GM18520 (cell line): Measurements from ENCODE around the gene ALLC.

ENCODE experiments used
- ATAC-seq: cut with Tn5 transposase; IDR thresholded peaks from one replicate; pipeline ENCODE4 v1.9.1; 2021; ENCODE audit not compliant: unreplicated experiment

The ALLC gene

DNA sequence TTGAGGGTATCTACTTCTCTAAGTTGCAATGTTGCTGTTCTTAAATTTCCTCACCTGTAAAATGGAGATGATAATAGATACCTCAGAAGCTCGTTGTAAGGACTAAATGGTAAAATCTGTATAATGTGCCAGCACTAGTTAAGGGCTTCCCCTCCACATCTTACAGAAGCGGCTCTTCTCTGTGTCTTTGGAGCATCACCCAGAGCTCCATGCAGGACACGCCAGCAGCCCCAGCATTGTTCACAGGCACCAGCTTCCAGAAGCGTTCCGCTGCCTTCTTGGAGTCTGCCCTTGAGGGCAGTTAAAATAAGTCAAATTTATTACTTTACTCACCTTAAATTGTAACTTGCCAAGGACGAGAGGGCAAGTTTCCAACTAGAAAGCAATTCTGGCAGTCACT, 51.2 kb downstream of the ALLC start:
- ATAC-seq: no peak

DNA sequence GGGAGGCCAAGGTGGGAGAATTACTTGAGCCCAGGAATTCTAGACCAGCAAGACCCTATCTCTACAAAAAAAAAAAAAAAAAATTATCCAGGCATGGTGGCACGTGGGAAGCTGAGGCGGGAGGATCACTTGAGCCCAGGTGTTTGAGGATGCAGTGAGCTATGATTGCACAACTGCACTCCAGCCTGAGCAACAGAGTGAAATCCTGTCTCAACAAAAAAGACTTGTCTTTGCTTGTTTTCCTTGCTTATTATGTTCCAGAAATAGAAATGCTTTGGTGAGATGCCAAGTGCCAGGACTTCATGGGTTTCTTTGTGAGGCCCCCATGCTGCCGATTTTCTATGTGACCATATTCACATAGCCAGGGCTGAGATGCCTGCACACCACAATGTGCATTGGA, 54.4 kb downstream of the ALLC start:
- no peak for ATAC-seq

DNA sequence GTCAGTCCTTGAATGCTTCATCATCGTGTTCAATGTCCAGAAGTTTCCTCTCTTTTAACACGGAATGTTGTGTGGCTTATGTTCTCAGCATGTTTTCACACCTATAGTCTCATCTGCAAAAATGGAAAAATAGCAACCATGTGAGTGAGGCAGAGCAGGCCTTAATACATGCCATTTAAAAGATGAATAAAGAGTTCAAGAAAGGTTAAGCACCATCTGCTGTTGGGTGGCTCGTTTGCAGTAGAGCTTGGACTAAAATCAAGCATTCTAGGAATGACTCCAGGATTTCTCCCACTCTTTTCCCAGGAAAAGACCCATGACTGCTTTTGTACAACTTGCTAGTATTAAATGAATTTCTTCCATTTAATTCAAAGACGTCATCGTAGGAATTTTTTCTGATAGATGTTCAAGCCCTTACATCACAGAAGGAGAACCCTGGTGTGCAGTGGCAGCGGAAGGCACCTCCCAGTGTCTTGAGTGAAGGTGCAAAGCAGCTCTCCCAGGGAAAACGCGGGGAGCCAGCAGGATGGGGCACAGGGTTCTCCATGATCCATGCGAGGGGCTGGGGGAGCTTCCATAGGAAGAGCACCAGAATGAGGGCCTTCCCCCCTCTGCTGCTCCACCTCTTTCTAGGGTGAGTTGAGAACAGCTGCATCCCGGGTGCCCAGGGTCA, 55.0 kb downstream of the ALLC start:
- no peak for ATAC-seq

DNA sequence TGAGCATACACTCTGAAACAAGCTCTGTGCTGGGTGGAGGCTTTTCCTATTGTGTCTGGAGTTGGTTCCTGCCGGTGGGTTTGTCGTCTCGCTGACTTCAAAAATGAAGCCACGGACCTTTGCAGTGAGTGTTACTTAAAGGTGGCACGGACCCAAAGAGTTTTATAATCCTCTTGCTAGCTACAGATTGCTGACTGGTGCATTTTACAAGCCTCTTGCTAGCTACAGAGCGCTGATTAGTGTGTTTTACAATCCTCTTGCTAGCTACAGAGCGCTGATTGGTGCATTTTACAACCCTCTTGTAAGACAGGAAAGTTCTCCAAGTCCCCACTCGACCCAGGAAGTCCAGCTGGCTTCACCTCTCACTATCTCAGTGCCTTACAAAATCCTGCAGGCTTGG, 60.7 kb downstream of the ALLC start:
- ATAC-seq: no peak

DNA sequence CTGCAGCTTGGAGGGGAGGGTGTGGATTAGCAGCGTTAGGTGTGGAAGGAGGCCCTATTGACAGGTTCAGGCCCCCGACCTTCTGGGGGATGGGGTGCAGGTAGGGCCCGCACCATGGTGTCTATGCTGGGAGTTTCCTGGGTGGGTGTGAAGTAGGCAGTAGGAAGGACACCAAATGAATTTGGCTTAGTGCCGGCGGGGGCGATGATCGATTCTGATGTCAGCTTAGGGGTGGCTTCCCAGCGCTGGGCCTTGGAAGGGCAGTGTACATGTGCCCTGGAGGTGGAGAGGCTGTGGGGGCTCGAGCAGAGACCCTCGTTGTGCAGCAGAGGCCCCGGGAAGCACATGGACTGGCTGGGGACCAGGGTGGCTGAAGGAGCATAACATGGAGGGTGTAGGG, 67.0 kb downstream of the ALLC start:
- ATAC-seq: no peak

DNA sequence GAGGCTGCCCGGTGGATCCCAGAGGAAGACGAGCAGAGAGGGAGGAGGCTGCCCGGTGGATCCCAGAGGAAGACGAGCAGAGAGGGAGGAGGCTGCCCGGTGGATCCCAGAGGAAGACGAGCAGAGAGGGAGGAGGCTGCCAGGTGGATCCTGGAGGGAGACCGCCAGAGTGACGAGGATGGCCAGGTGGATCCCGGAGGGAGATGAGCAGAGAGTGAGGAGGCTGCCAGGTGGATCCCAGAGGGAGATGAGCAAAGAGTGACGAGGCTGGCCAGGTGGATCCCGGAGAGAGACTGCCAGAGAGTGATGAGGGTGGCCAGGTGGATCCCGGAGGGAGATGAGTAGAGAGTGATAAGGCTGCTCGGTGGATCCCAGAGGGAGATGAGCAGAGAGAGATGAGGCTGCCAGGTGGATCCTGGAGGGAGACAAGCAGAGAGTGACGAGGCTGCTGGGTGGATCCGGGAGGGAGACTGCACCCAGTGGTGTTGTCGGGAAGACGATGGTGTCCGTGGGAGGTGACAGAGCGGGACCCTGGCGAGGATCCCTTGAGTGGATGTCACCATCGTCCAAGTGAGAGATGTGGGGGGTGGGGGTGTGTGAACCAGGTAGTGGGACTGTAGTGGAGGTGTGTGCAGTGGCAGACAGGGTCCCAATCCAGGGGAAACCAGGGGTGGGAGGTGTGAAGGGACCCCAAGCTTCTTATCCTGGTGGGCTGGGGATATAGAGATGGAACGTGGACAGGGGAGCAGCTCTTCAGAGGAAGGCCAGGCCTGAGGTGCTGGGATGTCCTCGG, 67.7 kb downstream of the ALLC start:
- ATAC-seq: no peak

DNA sequence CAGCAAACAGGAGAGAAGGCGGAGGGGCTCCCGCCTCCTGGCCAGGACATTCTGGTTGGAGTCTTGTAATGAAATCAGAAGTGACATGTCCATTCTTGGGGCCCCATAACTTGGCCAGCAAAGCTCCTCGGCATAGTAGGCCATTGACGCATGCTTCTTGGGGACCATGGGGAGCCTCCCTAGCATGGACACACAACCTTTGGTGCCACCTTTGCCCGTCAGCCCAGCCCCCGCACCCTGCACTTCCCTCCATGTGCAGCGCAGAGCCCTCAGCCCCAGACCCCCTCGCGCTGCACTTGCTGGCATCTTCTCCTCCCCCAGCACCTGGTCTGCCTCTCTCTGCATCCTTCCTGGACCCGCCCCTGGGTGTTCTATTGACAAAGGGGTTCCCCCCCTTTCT, 68.5 kb downstream of the ALLC start:
- no peak for ATAC-seq

DNA sequence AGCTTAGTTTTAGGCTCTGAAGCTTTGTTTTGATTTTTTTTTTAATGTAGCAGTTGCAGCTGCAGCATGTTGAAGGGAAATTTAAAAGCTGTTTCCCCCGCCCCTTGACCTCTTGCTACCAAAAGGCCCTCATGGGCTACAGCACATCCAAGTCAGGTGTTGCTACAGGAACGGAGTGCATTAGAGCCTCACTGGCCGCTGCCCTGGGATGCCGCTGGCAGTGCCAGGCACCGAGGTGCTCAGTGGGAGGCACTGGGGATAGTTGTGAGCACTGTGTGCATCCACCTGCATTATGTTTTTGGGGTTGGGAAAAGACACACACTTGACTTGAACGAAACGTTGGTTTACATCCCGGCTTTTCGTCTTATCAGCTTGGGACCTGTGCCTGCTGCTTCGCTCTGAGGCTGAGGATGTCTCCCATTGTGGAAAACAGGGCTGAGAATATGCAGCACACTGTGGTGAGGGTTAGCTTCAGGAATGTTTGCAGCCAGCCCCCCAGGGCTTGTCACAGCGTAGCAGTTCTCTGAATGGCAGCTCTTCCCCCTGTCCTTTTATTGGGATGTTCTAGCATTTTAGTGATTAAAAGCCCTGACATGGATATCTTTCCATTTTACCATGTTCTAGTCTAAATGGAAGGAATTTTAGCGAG, 69.5 kb downstream of the ALLC start:
- ATAC-seq: no peak

DNA sequence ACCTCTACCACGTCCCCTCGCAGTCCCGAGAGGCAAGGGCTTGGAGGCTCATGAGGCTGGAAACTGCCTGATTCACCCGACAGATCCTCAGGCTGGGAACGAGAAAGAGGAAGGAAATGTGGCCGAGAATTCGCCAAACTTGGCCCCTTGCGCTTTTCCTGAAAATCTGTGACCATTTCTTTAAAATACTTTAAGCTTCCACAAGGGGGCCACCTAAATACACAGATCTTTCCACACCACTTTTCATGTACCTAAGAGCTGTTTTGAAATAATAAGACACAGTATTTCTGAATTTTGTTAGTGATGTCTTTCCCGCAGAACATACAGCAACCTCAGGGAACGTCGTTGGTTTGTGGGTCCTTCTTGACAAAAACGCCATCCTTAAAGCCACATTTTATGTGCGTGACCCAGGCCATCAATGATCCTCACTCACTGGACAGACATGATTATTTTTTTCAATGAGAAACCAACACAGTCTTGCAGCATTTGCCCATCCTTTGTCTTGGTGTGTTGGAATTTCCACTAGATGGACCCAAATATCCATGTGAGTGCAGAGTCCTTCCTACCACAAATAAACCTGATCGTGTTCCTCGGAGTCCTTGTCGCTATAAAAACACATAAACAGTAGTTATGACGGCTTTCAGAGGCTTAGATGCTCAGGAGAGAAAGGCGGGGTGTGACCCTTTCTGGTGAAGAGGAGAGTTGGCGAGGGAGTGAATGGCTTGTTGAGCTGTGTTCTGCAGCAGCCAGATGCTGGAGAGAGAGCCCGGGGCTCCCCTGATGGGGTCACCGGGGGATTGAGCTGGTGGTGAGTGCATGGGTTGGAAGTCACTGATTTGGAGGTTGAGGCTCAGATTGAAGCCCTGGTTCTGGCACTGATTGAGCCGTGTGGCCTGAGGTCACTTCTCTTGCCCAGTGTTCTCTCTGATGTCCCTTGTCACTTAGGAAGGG, 70.4 kb downstream of the ALLC start:
- ATAC-seq: no peak

DNA sequence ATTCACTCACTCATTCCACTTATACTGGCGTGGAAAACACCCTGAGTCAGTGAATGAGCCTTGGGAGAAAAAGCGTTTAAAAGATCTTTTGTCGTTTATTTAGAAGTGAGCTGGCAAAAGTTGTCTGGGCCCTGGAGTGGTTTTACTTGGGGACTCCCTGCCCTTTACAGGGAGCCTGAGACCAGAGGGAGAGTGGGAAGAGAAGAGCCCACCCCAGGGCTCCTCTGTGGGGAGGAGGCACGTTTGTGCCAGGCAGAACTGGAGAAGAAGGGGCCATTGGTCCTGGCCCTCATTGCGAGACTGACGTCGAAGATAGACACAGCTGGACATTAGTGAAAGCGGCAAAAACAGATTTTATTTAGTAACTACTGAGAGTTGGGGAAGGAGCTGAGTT, 71.1 kb downstream of the ALLC start:
- no peak for ATAC-seq

DNA sequence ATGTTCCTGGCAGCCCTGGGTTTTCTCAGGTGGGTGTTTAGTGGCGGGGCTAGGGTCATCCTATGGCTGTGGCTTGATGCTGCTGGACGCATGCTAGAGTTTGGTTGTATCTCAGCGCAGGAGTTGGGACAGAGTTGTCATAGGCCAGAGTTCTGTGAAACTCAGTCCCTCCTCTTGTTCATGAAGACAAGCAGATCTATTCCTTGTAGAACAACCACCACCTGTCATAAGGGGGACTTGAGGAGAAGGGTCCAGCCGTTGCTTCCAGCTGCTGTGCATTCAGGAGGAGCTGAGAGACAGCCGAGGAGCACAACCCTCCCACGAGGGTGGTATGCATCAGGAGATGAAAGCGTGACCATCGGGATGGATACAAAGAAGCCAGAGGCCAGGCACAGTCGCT, 71.8 kb downstream of the ALLC start:
- ATAC-seq: no peak

DNA sequence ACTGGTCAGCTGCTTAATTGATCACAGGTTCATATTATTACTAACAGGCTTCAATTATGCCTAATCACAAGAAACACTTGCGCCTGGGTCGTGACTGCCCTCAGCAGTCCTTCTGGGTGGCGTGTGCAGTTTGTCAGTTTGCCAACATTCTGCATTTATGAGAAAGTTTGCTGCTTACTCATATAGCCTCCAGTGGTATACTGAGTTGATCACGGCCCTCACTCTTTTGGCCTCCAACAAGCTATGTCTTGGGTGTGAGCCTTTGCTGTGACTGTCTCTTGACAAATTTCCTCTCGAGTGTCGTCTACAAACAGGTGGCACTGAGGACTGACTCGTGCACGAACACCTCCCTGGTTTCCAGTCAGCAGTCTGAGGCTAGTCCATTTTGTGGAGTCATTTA, 72.6 kb downstream of the ALLC start:
- ATAC-seq: no peak

DNA sequence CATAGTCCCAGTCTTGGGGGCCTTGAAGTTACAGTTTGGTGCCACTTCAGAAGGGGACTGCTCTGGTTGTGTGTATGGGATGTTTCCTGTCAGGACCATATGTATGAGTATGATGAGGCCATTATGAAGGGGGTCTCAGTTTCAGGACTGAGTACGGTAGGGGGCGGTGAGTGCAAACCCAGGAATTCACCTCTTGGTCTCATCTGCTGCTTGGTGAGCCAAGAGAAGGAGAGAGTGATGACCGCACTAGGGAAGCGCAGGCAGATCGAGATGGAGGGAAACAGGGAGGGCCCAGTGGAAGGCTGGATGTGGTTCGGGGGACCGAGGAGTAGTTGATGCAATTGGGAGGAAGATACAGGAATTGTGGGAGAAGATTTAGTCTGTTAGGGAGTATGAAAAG, 73.8 kb downstream of the ALLC start:
- ATAC-seq: no peak

DNA sequence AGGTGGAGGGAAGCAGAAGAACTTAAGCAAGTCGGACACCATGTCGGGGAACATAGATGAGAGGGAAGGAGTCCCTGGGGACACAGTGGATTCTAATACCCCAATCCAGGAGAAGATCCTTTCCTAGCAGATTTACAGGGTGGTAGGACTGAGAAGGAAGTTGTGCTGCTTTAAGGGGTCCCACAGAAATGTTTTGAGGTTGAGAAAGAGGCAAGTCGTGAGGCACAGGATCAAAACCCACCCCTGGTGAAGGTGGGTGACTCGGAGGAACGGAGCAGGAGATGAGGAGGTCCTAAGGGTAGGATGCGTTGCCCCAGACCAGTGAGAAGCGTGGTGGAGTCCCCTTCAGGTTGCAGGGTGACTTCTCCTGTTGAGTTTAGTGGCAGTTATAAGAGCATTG, 78.1 kb downstream of the ALLC start:
- ATAC-seq: no peak

DNA sequence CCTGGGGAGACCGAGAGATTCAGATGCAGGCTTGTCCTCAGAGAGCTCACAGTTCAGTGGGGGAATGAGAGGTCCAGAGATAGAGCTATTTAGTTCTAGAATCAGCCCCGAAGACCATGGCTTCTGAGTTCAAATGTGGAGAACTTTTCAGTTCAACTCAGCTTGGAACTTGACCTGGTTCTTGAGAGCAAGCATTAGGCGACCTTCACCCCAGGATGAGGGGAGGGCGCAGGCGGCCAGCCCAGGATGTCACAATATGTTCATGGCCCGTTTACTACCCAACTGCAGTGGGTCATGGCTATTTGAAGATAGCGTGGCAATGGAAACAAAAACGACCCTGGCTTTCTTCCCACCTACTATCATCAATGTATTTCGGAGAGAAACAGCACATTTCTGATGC, 79.1 kb downstream of the ALLC start:
- ATAC-seq: no peak

DNA sequence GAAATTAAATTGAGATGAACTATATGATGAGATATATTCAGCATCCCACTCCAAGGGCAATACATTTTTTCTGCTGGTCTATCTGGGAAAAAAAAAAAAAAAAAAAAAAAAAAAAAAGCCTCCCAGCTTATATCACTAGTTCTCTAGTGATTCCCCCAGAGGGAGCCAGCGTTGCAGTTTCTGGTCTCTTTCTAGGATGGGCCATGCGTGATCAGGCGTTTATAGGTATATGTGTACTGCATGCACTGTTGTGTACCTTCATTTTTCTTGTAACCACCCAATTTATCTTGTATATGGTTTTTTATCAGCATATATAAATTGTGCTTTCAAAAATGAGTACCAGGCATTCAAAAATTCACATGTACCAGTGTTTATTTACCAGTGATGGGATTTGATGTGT, 80.5 kb downstream of the ALLC start:
- no peak for ATAC-seq

DNA sequence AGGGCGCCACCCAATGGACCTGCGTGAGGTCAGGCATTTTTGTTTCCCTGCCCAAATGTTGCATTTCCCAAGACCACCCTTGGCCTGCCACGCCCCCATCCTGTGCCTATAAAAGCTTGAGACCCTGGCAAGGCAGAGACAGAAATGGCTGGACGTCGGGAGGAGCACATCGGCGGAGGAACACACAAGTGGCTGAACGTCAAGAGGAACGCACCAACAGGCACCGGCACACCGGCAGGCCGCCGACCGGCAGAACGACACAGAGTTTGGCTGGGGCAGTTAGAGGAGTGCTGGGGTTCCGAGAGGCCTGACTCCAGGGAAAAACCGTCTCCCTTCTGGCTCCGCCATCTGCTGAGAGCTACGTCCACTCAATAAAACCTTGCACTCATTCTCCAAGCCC, 81.3 kb downstream of the ALLC start:
- ATAC-seq: no peak

DNA sequence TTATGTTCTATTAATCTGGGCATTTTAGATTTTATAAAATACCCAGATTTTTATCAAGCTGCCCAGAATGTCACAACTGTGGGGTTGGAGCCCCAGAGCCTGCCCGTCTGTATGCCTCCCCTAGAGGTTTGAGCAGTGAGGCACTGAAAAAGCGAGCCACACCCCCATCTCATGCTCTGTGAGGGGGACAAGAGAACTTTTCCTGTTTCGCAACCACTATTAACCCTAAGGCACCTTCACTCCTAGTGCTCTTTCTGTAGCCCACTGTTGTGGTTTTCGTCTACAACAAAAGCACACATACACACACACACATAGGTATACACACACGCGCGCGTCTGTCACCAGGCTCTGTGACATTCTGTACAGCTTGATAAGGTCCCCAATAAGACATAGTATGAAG, 83.4 kb downstream of the ALLC start:
- ATAC-seq: no peak

DNA sequence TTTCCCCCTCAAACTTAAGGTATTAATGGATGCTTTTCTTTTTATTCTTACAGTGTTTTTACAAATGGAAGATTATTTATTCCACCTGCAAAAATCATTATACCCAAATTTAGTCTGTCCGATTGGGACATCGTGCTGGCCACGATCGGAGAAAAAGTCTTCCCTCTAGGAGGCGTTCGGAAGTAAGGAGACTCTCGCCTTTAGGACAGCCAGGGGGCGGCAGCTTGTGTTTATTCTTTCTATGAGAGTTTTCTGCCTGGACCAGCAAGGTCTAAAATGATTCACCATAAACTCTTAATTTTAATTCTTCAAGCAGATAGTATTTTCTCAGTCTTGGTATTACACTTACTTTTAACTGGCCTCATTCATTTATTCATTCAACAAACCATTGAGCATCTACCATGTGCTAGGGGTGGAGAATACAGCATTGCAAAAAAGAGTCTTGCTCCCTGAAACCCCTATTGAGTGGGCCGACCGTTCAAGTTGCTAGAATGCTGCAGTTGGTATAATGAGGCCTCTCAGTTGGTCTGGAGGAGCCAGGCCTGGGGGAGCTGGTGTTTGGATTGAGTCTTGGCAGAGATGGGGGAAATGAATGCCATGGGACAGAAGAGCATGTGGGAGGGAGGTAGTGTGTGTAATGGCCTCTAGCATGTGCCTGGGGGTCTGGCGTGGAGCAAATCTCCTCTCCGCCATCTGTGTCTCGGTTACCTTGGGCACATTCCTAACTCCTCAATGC, 84.0 kb downstream of the ALLC start:
- ATAC-seq: no peak

DNA sequence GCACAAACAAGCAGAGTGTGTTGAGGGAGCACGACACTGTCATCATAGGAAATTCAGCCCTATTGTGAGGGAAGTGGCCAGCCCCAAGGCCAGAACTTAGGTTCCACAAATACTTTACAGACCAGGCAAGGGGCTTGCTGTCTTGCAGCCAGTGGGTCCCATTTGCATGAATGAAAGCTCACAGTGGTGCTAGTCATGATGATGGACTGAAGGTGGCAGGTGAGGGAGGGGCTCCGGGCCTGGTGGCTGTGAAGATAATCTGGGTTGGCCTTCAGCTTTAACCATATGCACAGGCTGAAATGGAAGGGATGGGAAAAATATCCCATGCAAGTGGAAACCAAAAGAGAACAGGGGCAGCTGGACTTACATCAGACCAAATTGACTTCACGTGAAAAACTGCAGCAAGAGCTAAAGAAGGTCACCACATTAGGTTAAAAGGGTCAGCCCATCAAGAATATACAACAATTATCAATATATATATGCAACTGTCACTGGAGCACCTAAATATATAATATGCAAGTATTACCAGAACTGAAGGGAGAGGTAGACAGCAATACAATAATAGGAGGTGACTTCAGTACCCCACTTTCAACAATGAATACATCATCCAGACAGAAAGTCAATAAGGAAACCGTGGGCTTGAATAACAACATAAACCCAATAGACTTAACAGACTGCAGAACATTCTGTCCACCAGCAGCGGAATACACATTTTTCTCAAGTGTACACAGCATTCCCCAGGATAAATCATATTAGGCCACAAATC, 84.9 kb downstream of the ALLC start:
- no peak for ATAC-seq
